ENCODE results near the gene SH2D5.

DNA sequence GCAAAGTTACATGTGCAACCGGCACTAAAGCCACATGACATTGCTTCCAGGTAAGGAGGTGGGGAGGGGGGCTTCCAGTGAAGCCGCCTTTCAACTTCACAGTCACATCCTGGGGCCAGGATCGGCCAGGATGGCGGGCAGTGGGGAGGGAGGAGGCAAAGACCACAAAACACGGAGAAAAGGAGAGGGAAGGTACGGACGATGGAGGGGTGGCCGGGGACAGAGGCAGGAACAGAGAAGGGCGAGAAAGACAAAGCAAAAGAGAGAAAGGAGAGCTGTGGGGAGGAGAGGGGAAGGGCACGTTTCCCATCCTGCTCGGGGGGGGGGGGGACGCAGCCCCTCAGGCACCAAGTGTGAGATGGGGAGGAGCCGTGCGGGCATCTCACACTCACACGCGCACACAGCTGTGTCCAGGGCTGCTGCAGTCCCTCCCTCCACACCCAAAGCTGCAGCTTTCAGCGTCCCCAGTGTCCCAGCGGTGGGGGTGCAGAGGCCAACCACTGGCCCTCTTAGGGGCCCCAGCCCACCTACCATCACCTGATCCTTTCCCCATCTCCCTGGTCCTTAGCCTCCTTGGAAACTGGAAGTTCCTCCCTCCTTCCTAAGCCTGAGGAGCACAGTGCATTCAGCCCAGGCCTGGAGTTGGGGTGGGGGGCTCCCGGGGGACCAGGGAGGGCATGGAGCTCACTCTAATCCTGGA lies 2.4 kb downstream of the SH2D5 start:
- no peak for TF ChIP-seq EZH2 (IDR thresholded peaks at IDR 0.05; ENCODE audit: low read length, unreplicated experiment)
- TF ChIP-seq CTCF (conservative IDR thresholded peaks at IDR 0.05; ENCODE audit: low read depth, low read length) = no peak
